NT2/D1 (cell line): ENCODE measurements around the gene PYHIN1.

Source experiments
- DNase-seq: peaks from one replicate; pipeline ENCODE4 v3.0.0-alpha.2; 2011; ENCODE audit warnings: low read depth, low spot score
- H3K27me3 ChIP-seq: 2 replicates; pipeline ENCODE4 v1.6.0; 2011; ENCODE audit warnings: mild to moderate bottlenecking; ENCODE audit not compliant: insufficient read length, insufficient read depth
- H3K36me3 ChIP-seq: 2 replicates; pipeline ENCODE4 v1.6.1; 2011; ENCODE audit warnings: mild to moderate bottlenecking, low read length, mixed read lengths; ENCODE audit not compliant: insufficient read depth, insufficient read length
- H3K4me1 ChIP-seq: 2 replicates; pipeline ENCODE4 v1.5.1; 2011; ENCODE audit not compliant: insufficient read depth, insufficient read length
- H3K4me3 ChIP-seq: 2 replicates; pipeline ENCODE4 v1.5.1; 2011; ENCODE audit warnings: low read depth; ENCODE audit not compliant: insufficient read length
- H3K9ac ChIP-seq: 2 replicates; pipeline ENCODE4 v1.6.0; 2011; ENCODE audit warnings: low read depth; ENCODE audit not compliant: insufficient read length
- H3K9me3 ChIP-seq: 2 replicates; pipeline ENCODE4 v1.5.1; 2011; ENCODE audit warnings: mild to moderate bottlenecking, low read length; ENCODE audit not compliant: insufficient read depth
- SUZ12 ChIP-seq: IDR thresholded peaks from 2 replicates; pipeline ENCODE4 v1.6.1; 2011; ENCODE audit not compliant: insufficient read length, insufficient read depth; ENCODE audit errors: extremely low read depth
- YY1 ChIP-seq: IDR thresholded peaks from 2 replicates; pipeline ENCODE4 v1.6.1; 2011; ENCODE audit not compliant: insufficient read length, insufficient read depth
- ZNF274 ChIP-seq: IDR thresholded peaks from 2 replicates; pipeline ENCODE4 v1.6.1; 2011; ENCODE audit warnings: mild to moderate bottlenecking, low read depth, low read length

PYHIN1 gene

GRCh38 chr1:158978730-158979129 is 47.4 kb downstream of the PYHIN1 start:
- Histone ChIP-seq H3K36me3 (no peaks in the 10 kb centered on the region), H3K4me1 (no peaks in the 10 kb centered on the region), H3K9ac (no peak overlapping the region), H3K27me3 (no peaks in the 10 kb centered on the region), H3K4me3 (no peak overlapping the region), H3K9me3 (peaks cover 8% of the 10 kb centered on the region; the same call in 1 of the 2 replicates)
- no peak for DNase-seq
- TF ChIP-seq YY1: no peak
- no peak for TF ChIP-seq ZNF274
- no peak for TF ChIP-seq SUZ12

GRCh38 chr1:158979229-158979628 is 47.9 kb downstream of the PYHIN1 start:
- DNase-seq: no peak
- H3K27me3 ChIP-seq: no peaks in the 10 kb centered on the region
- H3K4me3 ChIP-seq: no peak overlapping the region
- H3K36me3 ChIP-seq: no peaks in the 10 kb centered on the region
- H3K9ac ChIP-seq: no peak overlapping the region
- TF ChIP-seq YY1: no peak
- TF ChIP-seq SUZ12: no peak
- TF ChIP-seq ZNF274: no peak
- peaks cover 8% of the 10 kb centered on the region; the same call in 1 of the 2 replicates for H3K9me3 ChIP-seq
- H3K4me1 ChIP-seq: no peaks in the 10 kb centered on the region

GRCh38 chr1:158983235-158983634 is 51.9 kb downstream of the PYHIN1 start:
- no peaks in the 10 kb centered on the region for H3K36me3 ChIP-seq
- no peaks in the 10 kb centered on the region for H3K27me3 ChIP-seq
- no peak for DNase-seq
- TF ChIP-seq ZNF274: no peak
- no peak for TF ChIP-seq YY1
- no peak for TF ChIP-seq SUZ12
- no peak overlapping the region for H3K9ac ChIP-seq
- H3K4me1 ChIP-seq: no peaks in the 10 kb centered on the region
- H3K9me3 ChIP-seq: peaks cover 8% of the 10 kb centered on the region; the same call in 1 of the 2 replicates
- no peak overlapping the region for H3K4me3 ChIP-seq

- TF ChIP-seq YY1: no peak
- TF ChIP-seq SUZ12: no peak
- TF ChIP-seq ZNF274: no peak
- H3K27me3 ChIP-seq: no peaks in the 10 kb centered on the region
- no peak for DNase-seq
- H3K9me3 ChIP-seq: peaks cover 8% of the 10 kb centered on the region; the same call in 1 of the 2 replicates
- H3K4me1 ChIP-seq: no peaks in the 10 kb centered on the region
- no peak overlapping the region for H3K4me3 ChIP-seq
- no peaks in the 10 kb centered on the region for H3K36me3 ChIP-seq
- no peak overlapping the region for H3K9ac ChIP-seq
These were observed 53.0 kb downstream of the PYHIN1 start for GRCh38 chr1:158984386-158984785.

- H3K9me3 ChIP-seq: no peaks in the 10 kb centered on the region
- TF ChIP-seq SUZ12 (no peak), ZNF274 (no peak), YY1 (no peak)
These were observed 58.1 kb downstream of the PYHIN1 start for GRCh38 chr1:158989424-158989823.

GRCh38 chr1:158992787-158993312 is 61.5 kb downstream of the PYHIN1 start:
- TF ChIP-seq ZNF274 (no peak), SUZ12 (no peak), YY1 (no peak)
- Histone ChIP-seq H3K36me3 (no peaks in the 10 kb centered on the region), H3K27me3 (no peaks in the 10 kb centered on the region), H3K9ac (no peak overlapping the region), H3K9me3 (no peaks in the 10 kb centered on the region), H3K4me3 (no peak overlapping the region), H3K4me1 (no peaks in the 10 kb centered on the region)
- no peak for DNase-seq

More at GRCh38 chr1:158989424-158989823, 58.1 kb downstream of the PYHIN1 start:
- Histone ChIP-seq H3K4me3 (no peak overlapping the region), H3K36me3 (no peaks in the 10 kb centered on the region), H3K4me1 (no peaks in the 10 kb centered on the region), H3K27me3 (no peaks in the 10 kb centered on the region), H3K9ac (no peak overlapping the region)
- no peak for DNase-seq

GRCh38 chr1:158996998-158997397 is 65.6 kb downstream of the PYHIN1 start:
- H3K4me1 ChIP-seq: no peaks in the 10 kb centered on the region
- H3K4me3 ChIP-seq: no peak overlapping the region
- H3K27me3 ChIP-seq: no peaks in the 10 kb centered on the region
- no peaks in the 10 kb centered on the region for H3K36me3 ChIP-seq
- H3K9ac ChIP-seq: no peak overlapping the region
- H3K9me3 ChIP-seq: no peaks in the 10 kb centered on the region
- TF ChIP-seq YY1: no peak
- TF ChIP-seq SUZ12: no peak
- no peak for TF ChIP-seq ZNF274
- no peak for DNase-seq
